Embryonic facial prominence (tissue), 1 donor: Measurements from ENCODE around the gene RECK.

Experiments used
- DNase-seq: peaks from one replicate; pipeline ENCODE4 v3.0.0-alpha.2; 2016; ENCODE audit errors: extremely low spot score

The RECK gene

GRCh38 chr9:36023260-36024048 is 13.3 kb upstream of the RECK start:
- no peak for DNase-seq

GRCh38 chr9:36025746-36026145 is 11.0 kb upstream of the RECK start:
- DNase-seq = no peak

GRCh38 chr9:36029202-36029601 is 7.5 kb upstream of the RECK start:
- DNase-seq = no peak

DNA sequence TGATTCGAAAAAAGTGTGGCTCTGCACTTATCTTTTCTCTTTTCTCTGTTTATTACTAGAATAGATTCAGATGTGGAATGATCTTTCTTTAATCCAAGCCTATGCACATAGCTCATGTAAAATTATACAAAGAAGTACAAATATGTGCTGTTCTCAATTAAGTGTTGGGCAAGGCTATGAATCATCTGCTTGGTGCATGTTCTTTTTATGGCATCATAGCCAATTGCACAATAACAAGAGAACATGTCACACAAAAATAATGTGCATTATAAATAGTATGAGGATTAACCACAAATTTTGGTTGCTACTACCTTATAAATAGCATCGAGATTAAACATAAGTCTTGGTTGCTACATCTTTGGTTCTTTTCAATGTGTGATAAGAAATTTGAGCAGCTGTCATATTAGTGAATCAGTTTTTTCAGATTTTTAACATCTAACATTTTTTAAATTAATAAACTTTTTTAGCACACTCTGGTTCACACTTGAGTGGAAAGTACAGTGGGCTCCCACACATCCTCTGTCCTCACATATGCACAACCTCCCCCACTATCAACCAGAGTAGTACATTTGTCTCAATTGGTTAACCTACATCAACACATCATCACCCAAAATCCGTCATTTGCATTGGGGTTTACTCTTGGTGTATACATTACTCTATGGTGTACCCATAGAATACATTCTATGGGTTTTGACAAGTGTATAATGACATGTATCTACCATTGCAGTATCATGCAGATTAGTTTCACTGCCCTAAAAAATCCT is 6.8 kb upstream of the RECK start:
- DNase-seq = no peak

GRCh38 chr9:36030871-36031270 is 5.8 kb upstream of the RECK start:
- DNase-seq = no peak

DNA sequence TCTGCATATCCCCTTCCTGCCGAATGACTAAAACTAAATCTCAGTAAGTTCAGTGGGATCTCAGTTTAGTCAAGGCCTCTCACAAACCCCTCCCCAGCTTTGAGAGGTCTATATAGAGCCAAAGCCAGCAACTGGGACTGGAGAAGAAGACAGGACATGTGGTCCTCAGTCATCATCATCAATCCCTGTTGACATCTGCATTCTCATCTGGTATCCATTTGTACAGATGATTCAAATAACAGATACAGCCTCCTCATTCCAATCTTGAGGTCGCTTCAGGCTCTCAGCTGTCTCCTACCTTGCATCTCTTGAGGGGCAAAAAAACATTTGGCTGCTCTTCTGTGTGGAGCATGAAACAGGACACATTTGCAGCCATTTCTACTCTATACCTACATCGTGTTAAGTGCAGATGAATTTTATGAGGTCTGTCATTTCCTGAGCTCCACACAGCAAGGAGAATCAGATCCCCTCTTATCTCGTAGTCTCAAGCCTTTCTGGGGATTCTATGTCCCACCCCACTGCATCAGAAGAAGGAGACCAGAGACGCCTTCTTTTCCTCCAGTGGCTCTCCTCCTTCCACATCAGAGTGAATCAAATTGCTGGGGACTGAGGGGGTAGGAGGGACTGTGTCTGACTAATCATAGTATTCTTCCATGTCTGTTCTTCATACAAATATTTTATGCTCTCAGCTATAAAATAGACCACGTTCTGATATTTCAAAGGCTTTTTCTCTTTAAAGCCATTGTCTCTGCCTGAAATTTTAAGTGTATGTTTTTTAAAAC is 4.7 kb upstream of the RECK start:
- no peak for DNase-seq

- no peak for DNase-seq
These were observed 2.9 kb upstream of the RECK start for GRCh38 chr9:36033788-36034187.

- DNase-seq = no peak
These were observed 2.5 kb upstream of the RECK start for GRCh38 chr9:36034234-36034633.

GRCh38 chr9:36035006-36035405 is 1.7 kb upstream of the RECK start:
- DNase-seq = no peak

DNA sequence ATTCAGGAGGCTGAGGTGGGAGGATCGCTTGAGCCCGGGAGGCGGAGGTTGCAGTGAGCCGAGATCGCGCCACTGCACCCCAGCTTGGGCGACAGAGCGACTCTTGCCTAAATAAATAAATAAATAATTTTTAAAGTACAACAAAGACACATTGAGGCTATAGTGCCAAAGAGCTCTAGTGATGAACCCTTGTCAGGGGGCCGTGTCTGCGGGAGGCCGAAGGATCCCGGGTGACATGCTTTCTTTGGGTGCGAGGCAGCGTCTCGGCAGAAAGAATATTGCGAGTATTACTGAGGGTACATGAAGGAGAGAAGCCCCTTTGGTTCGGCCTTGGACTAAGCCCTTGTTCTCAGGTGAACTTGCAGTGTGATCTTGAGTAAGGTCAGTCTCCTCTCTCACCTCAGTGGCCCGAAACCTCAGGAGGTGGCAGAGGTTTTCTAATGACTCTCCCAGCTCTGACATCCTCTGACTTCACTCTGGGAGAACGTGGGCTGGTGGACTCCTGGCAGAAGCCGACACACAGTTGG is 397 bp upstream of the RECK start:
- DNase-seq = no peak

DNA sequence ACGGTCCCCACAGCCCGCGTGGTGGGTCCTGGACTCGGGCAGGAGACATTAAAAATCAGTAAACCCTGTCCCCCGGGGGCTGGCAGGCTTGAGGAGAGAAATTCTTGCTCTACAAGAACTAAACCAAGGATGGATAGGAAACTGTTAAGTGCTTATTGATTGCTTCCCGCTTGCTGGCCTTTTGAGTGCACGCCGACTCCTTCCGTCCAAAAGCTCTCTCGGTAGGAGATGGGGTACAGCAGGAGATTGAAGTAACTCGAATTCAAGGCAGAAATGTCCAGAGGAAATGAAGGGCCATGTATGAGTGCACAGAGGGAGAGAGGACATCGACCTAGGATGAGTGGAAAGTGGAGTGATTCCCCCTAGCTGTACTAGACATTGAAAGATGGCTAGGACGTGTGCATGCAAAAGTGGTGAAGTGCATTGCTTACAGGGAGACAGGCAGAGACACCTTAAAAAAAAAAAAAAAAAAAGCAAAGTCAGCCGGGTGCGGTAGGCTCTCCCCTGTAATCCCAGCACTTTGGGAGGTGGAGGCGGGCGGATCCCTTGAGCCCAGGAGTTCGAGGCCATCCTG is 923 bp downstream of the RECK start:
- no peak for DNase-seq

GRCh38 chr9:36039121-36039520 is 2.4 kb downstream of the RECK start:
- DNase-seq = no peak

- no peak for DNase-seq
These were observed 3.0 kb downstream of the RECK start for GRCh38 chr9:36039696-36040095.

- no peak for DNase-seq
These were observed 3.7 kb downstream of the RECK start for GRCh38 chr9:36040271-36040925.

DNA sequence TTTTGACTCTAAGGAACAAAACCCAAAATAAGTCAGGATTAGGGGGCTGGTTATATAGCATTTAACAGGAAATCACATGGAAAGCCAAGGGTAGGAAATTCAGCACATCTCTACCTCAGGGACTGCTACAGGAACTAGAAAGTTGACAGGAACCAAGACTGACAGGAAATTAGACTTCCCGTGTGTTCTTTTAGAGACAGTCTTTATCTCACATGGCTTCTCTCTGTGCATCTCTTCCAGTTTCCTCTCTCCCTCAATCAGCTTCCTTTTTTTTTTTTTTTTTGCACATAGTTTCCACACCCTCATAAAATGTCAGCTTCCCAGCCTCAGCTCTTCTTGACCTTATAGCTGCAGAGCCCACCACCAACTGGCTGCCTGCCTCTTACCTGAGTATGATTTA is 4.8 kb downstream of the RECK start:
- no peak for DNase-seq

DNA sequence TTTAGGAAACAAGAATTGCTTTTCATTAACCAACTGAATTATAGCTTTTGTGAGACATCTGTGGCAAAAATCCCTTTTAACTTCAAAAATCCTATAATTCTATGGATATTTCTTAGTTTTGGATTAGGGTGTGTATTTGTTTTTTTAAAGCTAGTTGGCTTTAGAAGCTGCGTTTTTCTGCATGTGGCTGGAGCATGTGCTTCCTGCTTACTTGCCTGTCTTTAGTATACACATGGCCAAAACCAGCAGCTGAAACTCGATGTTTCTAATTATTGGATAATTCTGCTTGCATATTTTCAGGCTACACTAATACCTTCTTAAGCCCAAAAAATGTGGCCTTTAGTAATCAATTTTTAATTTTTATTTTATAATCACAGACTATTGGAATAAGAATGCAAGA is 8.9 kb downstream of the RECK start:
- DNase-seq = no peak

- no peak for DNase-seq
These were observed 10.2 kb downstream of the RECK start for GRCh38 chr9:36046923-36047322.

DNA sequence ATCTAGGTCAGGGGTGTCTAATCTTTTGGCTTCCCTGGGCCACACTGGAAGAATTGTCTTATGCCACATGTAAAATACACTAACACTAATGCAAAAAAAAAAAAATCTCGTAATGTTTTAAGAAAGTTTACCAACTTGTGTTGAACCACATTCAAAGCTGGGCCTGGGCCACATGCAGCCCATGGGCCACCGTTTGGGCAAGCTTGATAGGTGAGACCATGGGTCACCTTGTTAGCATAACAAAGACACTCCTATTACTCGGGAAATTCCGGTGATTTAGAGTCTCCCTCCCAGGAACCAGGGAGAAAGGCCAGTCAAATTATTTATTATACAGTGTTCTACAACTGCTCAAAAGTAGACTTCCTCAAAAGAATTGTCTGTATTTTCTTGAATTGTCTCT is 12.7 kb downstream of the RECK start:
- no peak for DNase-seq

DNA sequence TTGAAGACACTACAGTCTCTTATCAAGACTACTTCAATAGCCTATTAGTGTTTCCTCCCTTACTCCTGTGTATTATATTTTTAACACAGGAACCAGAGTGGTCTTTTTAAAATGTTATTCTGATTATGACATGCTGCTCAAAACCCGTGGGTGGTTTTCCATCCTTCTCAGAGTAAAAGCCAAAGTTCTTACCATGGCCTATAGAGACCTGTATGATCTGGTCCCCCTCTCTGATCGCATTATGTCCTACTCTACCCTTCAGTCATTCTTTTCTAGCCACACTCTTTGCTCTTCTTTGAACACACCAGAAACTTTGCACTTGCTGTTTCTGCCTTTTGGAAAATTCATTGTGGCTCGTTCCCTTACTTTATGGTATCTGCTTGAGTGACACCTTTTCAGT is 13.8 kb downstream of the RECK start:
- no peak for DNase-seq

GRCh38 chr9:36051317-36051716 is 14.6 kb downstream of the RECK start:
- no peak for DNase-seq

- DNase-seq = no peak
These were observed 17.3 kb downstream of the RECK start for GRCh38 chr9:36053971-36054370.
